ENCODE measurements around the gene MOCS1.

DNA sequence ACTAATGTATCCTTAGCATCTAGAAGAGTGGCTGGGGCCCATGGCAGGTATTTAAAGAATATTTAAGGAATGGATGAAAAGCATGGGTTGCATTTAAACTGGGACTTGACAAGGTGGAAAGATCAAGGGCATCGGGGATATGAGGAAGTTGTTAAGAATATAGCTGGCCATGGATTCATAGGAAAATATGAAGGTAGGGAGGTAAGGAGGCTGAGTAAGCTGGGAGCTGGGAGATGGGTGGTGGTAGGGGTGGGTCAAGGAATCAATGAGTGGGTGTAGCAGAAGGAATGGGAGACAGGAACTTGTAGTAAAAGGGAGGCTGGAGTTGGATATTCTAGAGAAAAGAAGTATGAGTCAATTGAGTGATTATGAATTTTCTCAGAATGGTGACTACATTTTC is 44.0 kb upstream of the MOCS1 start:
- TF ChIP-seq, protein P1, sequence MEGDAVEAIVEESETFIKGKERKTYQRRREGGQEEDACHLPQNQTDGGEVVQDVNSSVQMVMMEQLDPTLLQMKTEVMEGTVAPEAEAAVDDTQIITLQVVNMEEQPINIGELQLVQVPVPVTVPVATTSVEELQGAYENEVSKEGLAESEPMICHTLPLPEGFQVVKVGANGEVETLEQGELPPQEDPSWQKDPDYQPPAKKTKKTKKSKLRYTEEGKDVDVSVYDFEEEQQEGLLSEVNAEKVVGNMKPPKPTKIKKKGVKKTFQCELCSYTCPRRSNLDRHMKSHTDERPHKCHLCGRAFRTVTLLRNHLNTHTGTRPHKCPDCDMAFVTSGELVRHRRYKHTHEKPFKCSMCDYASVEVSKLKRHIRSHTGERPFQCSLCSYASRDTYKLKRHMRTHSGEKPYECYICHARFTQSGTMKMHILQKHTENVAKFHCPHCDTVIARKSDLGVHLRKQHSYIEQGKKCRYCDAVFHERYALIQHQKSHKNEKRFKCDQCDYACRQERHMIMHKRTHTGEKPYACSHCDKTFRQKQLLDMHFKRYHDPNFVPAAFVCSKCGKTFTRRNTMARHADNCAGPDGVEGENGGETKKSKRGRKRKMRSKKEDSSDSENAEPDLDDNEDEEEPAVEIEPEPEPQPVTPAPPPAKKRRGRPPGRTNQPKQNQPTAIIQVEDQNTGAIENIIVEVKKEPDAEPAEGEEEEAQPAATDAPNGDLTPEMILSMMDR (IDR thresholded peaks at IDR 0.05) = no peak
- no peak for TF ChIP-seq POLR2A (IDR thresholded peaks at IDR 0.05)
